Memory B cell (primary cell): ENCODE results near the gene CIDEB.

ENCODE experiments used
- ATAC-seq: fragments of 150-1000 bp; cut with Tn5 transposase; 2 replicates; pipeline ENCODE4 v1.10.0; 2021; ENCODE audit warnings: low read depth, mild to moderate bottlenecking, moderate library complexity
- DNase-seq, 2 donors: peaks; one replicate each; pipeline ENCODE4 v3.0.0; 2022; ENCODE audit warnings: low spot score in 2 of 2
- H3K27ac Mint-ChIP-seq: one replicate; pipeline ENCODE4 v1.8.0; 2022; ENCODE audit warnings: mild to moderate bottlenecking, moderate library complexity, mixed read lengths
- H3K27me3 Mint-ChIP-seq: one replicate; pipeline ENCODE4 v1.8.0; 2022; ENCODE audit warnings: mixed read lengths
- H3K36me3 Mint-ChIP-seq: one replicate; pipeline ENCODE4 v1.8.0; 2022; ENCODE audit warnings: mild to moderate bottlenecking, mixed read lengths
- H3K4me1 Mint-ChIP-seq: one replicate; pipeline ENCODE4 v1.8.0; 2022; ENCODE audit warnings: mixed read lengths
- H3K4me3 Mint-ChIP-seq: one replicate; pipeline ENCODE4 v1.8.0; 2022; ENCODE audit warnings: mild to moderate bottlenecking, moderate library complexity, mixed read lengths
- H3K9me3 Mint-ChIP-seq: one replicate; pipeline ENCODE4 v1.8.0; 2022; ENCODE audit warnings: mixed read lengths

Gene CIDEB

GRCh38 chr14:24267516-24267915, 40.3 kb downstream of the CIDEB start:
- Mint-ChIP-seq H3K4me3 (no peak overlapping the region), H3K27me3 (no peaks in the 10 kb centered on the region), H3K4me1 (peaks cover 19% of the 10 kb centered on the region), H3K27ac (peak overlapping the region; percentile 41), H3K36me3 (peaks cover 18% of the 10 kb centered on the region), H3K9me3 (no peaks in the 10 kb centered on the region)
- no peak for ATAC-seq
- DNase-seq, result no peak

- ATAC-seq (no peak), DNase-seq (no peak)
- Mint-ChIP-seq H3K36me3 (peaks cover 18% of the 10 kb centered on the region), H3K27ac (peak overlapping the region; percentile 41), H3K4me3 (no peak overlapping the region), H3K27me3 (no peaks in the 10 kb centered on the region), H3K4me1 (peaks cover 12% of the 10 kb centered on the region), H3K9me3 (no peaks in the 10 kb centered on the region)
These were observed 41.2 kb downstream of the CIDEB start for GRCh38 chr14:24266344-24267244.

GRCh38 chr14:24264298-24264697, 43.5 kb downstream of the CIDEB start:
- no peak overlapping the region for H3K4me3 Mint-ChIP-seq
- no peak overlapping the region for H3K27ac Mint-ChIP-seq
- no peak for ATAC-seq
- H3K27me3 Mint-ChIP-seq, result no peaks in the 10 kb centered on the region
- H3K4me1 Mint-ChIP-seq, result peaks cover 6% of the 10 kb centered on the region
- H3K9me3 Mint-ChIP-seq, result no peaks in the 10 kb centered on the region
- DNase-seq, result no peak
- peaks cover 16% of the 10 kb centered on the region for H3K36me3 Mint-ChIP-seq

- ATAC-seq, result no peak
- Mint-ChIP-seq H3K36me3 (peaks cover 16% of the 10 kb centered on the region), H3K4me3 (no peak overlapping the region), H3K27ac (no peak overlapping the region), H3K27me3 (no peaks in the 10 kb centered on the region), H3K4me1 (peaks cover 6% of the 10 kb centered on the region), H3K9me3 (no peaks in the 10 kb centered on the region)
- no peak for DNase-seq
These were observed 43.9 kb downstream of the CIDEB start for GRCh38 chr14:24263848-24264247.

GRCh38 chr14:24262821-24263733, 44.7 kb downstream of the CIDEB start, which contains the start of gene TGM1:
TGM1 (minus strand) TSS chr14:24263177; CDS start chr14:24262352, 825 bp downstream.
- Mint-ChIP-seq H3K9me3 (no peaks in the 10 kb centered on the region), H3K4me3 (no peak within 1 kb of the TSS), H3K36me3 (peaks cover 13% of the 10 kb centered on the region), H3K27ac (no peak within 1 kb of the TSS), H3K4me1 (peaks cover 6% of the 10 kb centered on the region), H3K27me3 (no peaks in the 10 kb centered on the region)
- DNase-seq, result no peak
- ATAC-seq, result no peak

DNA sequence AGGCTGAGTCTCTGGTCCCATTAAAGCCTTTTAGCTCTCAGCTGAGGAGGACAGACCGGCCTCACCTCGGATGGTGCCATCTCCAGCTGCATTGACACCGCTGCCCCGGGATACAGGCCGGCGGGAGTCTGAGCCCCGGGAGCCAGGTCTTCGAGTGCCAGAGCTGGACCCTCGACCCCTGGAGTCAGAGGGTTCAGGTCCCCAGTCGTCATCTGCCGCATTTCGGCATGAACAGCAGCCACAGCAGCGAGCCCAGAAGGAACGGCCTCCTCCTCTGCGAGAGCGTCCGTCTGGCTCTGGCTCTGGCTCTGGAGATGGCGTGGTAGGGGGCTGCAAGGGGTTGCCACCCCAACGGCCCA, 45.8 kb downstream of the CIDEB start:
- H3K4me3 Mint-ChIP-seq, result no peak overlapping the region
- no peaks in the 10 kb centered on the region for H3K27me3 Mint-ChIP-seq

DNA sequence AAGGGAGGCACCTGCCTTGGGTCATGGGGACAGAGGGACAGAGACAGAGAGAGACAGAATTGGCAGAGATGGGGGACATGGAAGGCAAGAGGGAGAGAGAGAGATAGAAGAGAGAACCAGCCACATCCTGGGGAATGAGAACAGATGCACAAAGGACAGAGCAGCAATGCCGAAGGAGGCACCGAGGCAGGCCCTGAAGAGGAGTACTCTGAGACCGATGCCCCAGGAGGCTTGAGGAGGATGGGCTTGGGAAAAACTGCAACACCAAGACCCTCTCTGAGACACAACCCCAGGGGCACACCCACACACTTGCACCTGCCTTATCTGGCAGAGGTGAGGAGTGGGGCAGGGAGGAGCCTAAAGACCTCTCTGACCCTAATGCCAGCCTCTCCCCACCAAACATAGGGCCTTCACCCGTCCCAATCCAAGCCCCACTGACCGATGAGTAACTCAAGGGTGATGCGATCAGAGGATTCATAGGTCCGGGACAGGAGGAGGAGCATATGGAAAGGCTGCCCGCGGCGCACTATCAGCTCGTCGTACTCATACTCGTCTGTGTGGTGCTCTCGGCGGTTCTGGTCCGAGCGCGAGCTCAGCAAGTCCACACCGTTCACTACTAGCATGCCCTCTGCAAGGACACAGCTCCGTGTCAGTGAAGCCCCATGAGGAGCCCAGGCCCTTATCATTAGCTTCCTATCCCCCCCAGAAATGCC, 46.4 kb downstream of the CIDEB start:
- H3K27me3 Mint-ChIP-seq, result no peaks in the 10 kb centered on the region
- H3K27ac Mint-ChIP-seq, result no peak overlapping the region
- no peaks in the 10 kb centered on the region for H3K4me1 Mint-ChIP-seq
- H3K36me3 Mint-ChIP-seq, result peaks cover 6% of the 10 kb centered on the region
- DNase-seq, result no peak
- no peaks in the 10 kb centered on the region for H3K9me3 Mint-ChIP-seq
- no peak for ATAC-seq
- H3K4me3 Mint-ChIP-seq, result no peak overlapping the region

More for the DNA sequence above, 45.8 kb downstream of the CIDEB start:
- Mint-ChIP-seq H3K36me3 (peaks cover 11% of the 10 kb centered on the region), H3K4me1 (peaks cover under 1% of the 10 kb centered on the region), H3K9me3 (no peaks in the 10 kb centered on the region), H3K27ac (no peak overlapping the region)
- ATAC-seq (no peak), DNase-seq (no peak)

GRCh38 chr14:24260780-24261157, 47.0 kb downstream of the CIDEB start:
- ATAC-seq, result no peak
- no peaks in the 10 kb centered on the region for H3K9me3 Mint-ChIP-seq
- H3K27ac Mint-ChIP-seq, result no peak overlapping the region
- DNase-seq, result no peak
- H3K27me3 Mint-ChIP-seq, result no peaks in the 10 kb centered on the region
- peaks cover 3% of the 10 kb centered on the region for H3K36me3 Mint-ChIP-seq
- H3K4me1 Mint-ChIP-seq, result no peaks in the 10 kb centered on the region
- H3K4me3 Mint-ChIP-seq, result no peak overlapping the region

GRCh38 chr14:24260026-24260779, 47.6 kb downstream of the CIDEB start:
- Mint-ChIP-seq H3K4me1 (no peaks in the 10 kb centered on the region), H3K27me3 (no peaks in the 10 kb centered on the region), H3K27ac (no peak overlapping the region), H3K9me3 (no peaks in the 10 kb centered on the region), H3K36me3 (peaks cover 3% of the 10 kb centered on the region), H3K4me3 (no peak overlapping the region)
- ATAC-seq (no peak), DNase-seq (no peak)

DNA sequence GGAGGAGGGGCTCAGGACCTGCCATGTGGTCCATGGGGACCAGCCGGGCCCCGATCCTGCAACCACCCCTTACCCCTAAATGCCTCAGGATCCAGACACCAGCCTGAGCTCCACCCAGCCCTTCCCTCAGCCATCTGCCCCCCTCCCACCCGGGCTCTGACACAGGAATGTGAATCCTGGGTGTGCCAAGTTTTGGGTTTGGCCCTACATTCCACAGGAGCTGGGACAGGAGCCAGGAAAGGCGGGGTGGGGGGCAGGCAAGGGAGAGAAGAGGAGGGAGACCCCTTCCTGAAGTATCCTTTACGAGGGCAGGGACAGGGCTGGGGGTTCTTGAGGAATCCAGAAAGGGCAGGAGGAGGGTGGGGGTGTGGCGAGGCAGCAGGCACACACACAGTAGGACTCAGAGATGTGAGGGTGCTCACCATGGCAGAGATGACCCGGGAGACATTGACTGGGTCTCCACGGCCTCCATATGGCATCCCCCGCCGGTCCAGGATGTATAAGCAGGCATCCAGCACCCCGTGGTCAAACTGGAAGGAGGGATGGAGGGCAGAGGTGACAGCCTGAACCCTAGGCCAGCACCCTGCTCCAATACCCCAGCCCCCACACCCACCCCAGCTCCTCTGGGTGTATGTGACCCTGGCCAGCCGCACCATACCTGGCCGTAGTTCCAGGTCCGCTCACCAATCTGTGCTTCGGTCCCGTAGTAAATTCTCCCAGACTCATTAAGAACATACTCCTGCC, 48.3 kb downstream of the CIDEB start:
- Mint-ChIP-seq H3K36me3 (peaks cover 6% of the 10 kb centered on the region), H3K27me3 (no peaks in the 10 kb centered on the region), H3K4me1 (no peaks in the 10 kb centered on the region), H3K4me3 (no peak overlapping the region), H3K27ac (no peak overlapping the region), H3K9me3 (no peaks in the 10 kb centered on the region)
- no peak for ATAC-seq
- DNase-seq, result no peak

- Mint-ChIP-seq H3K27me3 (no peaks in the 10 kb centered on the region), H3K9me3 (no peaks in the 10 kb centered on the region), H3K27ac (no peak overlapping the region), H3K4me3 (no peak overlapping the region), H3K4me1 (no peaks in the 10 kb centered on the region), H3K36me3 (peaks cover 13% of the 10 kb centered on the region)
- DNase-seq (no peak), ATAC-seq (no peak)
These were observed 49.1 kb downstream of the CIDEB start for GRCh38 chr14:24258548-24259265.

DNA sequence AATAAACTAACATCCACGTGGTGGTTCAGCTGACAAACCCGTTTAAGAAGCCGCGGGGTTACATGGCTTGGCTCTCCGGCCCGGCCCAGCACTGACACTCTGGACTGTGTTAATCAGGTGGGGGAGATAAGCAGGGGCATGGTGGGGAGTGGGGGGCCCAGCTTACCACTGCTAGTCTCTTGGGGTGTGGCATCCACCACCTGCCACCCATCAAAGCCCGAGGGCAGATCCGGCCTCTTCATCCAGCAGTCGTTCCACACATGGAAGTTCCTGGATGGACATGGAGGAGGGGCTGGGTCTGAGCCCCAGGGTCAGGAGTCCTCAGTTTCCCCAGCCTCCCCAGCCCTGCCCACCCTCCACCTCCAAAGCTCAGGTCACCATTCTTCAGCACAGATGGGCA, 49.7 kb downstream of the CIDEB start:
- DNase-seq (no peak), ATAC-seq (no peak)
- Mint-ChIP-seq H3K27ac (no peak overlapping the region), H3K4me3 (no peak overlapping the region), H3K27me3 (no peaks in the 10 kb centered on the region), H3K36me3 (peaks cover 13% of the 10 kb centered on the region), H3K9me3 (no peaks in the 10 kb centered on the region), H3K4me1 (no peaks in the 10 kb centered on the region)
